ENCODE results near the gene PRKD3.
"Not testable (repeated sequence)": the region's sequence is repeated elsewhere in the genome, so short reads cannot be mapped to it uniquely, and the experiment has no call there.

Gene PRKD3

GRCh38 chr2:37316181-37316580 is 8.5 kb downstream of the PRKD3 start:
- DNase-seq (ENCODE audit: low read depth in 3 of 3) = no peak

- no peak for DNase-seq (ENCODE audit: low read depth in 3 of 3)
These were observed 9.3 kb downstream of the PRKD3 start for GRCh38 chr2:37315364-37315763.

GRCh38 chr2:37307500-37307899 is 17.1 kb downstream of the PRKD3 start:
- no peak for DNase-seq (ENCODE audit: low read depth in 3 of 3)

DNA sequence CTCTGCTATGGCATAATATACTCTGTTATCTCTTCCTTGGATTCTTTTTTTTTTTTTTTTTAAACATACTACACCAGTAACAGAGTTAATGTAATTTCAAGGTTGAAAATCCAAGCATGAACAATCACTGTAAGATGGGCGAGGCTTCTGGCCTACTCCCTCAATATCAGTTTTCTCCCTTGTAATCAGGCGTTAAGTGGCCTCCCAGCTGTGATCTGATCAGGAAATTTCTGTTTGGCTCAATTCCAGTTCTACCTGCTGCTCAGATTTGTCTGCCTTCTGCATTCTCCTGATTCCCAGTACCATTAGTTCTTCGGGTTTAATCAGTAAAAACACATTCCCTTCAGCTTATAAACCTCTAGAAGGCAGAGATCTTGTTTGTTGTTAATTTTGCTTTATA is 18.6 kb downstream of the PRKD3 start:
- no peak for DNase-seq (ENCODE audit: low read depth in 3 of 3)

DNA sequence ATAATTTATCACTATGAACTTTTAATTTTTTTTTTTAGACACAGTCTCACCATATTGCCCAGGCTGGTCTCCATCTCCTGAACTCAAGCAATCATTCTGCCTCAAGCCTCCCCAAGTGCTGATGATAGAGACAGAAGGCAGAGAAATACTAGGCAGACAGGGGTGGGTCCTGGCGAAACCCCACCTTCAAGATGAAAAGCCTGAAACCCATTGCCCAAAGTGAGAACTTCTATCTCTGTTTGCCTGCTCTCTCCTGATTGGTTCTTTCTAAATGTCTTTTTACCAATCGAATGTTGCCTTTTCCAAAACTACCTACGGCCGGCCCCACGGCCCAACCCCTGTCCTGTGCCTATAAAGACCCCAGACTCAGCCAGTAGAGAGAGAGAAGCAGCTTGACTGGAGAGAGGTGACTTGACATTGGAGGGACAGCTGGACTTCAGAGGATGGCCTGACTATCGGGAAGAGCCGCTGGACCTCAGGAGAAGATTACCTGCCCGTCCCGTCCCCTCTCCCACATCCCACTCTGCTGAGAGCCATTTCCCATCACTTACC is 21.9 kb downstream of the PRKD3 start:
- DNase-seq (ENCODE audit: low read depth in 3 of 3) = no peak

DNA sequence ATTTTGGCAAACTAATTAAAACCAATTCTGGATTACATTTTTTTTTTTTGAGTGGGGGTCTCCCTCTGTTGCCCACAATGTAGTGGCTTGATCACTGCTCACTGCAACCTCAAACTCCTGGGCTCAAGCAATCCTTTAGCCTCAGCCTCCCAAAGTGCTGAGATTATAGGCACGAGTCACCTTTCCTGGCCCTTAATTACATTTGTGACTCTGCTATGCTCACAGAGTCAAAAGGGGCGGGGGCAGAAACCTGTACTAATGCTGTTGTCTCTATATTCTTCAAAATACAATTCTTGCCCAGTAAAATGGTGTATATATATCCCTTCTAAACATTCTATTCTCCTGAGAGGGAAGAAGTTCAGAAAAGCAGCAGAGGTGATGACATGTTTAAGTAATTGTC is 23.2 kb downstream of the PRKD3 start:
- DNase-seq (ENCODE audit: low read depth in 3 of 3) = no peak

DNA sequence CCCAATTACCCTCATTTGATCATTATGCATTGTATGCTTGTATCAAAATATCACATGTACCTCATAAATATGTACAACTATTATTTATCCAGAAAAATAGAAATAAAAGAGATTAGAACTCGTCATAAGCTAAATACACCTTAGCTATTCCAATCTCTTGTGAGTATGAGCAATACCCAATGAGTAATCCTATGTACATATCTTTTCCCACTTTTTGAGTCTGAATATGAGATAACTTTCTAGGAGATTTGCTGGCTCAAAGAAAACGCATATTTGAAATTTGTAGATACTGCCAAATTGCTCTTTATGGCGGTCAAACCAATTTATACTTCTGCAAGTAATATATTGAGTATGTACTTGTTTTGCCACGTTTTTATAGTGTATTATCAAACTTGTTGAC is 24.1 kb downstream of the PRKD3 start:
- no peak for DNase-seq (ENCODE audit: low read depth in 3 of 3)

DNA sequence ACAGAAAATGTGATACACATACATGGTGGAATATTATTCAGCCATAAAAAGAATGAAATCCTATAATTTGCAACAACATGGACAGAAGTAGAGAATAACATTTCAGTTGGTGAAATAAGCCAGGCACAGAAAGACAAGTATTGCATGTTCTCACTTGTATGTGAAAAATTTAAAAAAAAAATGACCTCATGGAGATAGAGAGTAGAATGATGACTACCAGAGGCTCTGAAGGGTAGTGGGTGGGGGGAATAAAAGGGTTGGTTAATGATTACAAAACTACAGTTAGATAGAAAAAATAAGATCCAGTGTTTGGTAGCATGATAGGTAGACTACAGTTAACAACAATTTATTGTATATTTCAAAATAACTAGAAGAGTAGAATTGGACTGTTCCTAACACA is 24.5 kb downstream of the PRKD3 start:
- DNase-seq (ENCODE audit: low read depth in 3 of 3) = no peak

DNA sequence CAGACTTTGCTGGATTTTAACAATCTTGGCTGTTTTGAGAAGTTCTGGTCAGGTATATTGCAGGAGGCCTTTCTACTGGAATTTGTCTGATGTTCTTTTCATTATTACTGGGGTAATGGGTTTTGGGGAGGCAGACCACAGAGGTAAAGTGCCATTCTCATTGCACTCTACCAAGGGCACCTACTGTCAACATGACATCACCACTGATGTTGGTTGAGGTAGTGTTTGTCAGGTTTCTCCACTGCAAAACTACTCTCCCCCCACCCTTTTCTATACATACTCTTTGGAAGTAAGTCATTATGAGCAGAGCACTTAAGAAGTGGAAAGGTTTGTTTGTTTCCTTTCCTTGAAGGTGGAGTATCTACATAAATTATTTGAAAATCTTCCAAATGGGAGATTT is 27.0 kb downstream of the PRKD3 start:
- DNase-seq (ENCODE audit: low read depth in 3 of 3) = no peak

DNA sequence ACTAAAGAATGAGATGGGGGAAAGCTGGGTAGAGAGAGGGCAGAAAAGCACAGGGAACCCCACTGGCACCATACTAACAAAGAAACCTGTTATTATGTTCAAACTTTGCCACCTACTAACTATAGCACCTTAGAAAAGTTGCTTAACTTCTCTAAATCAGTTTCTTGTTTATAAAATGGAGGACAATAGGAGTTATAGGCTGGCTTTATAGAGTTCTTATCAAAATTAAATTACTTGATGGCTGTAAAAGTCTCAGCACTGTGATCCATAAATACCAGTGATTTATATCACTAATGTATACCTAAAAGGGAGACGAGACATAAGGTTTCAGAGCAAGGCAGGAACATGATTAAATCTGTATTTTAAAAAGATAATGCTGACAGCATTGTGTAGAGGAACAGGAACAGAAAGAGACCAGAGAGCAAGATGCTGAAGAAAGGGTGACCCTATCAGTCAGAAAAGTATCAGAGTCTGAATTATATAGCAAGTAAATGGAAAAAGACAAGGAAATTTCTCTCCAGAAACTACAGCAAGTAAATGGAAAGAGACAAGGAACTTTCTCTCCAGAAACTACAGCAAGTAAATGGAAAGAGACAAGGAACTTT is 29.1 kb downstream of the PRKD3 start:
- no peak for DNase-seq (ENCODE audit: low read depth in 3 of 3)

GRCh38 chr2:37294858-37295257 is 29.8 kb downstream of the PRKD3 start:
- DNase-seq (ENCODE audit: low read depth in 3 of 3) = not testable (repeated sequence)

- no peak for DNase-seq (ENCODE audit: low read depth in 3 of 3)
These were observed 33.0 kb downstream of the PRKD3 start for GRCh38 chr2:37291680-37292079.

DNA sequence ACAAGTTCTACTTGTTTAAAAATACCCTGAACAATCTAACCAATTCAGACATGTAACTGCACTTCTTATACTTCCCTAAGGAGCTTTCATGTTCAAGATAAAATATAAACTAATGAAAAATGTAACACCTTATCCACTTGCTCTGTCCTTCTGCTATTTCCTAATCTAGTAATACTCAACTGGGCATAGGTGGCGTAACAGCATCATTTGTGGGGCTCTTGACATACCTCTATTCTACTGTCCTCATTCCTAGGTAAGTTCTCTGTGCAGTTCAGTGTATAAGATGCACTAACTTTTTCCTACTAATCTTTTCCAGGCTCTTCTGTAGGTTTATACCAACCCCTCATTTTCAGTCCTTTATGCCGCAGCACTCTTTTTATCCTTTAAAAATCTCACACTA is 36.7 kb downstream of the PRKD3 start:
- DNase-seq (ENCODE audit: low read depth in 3 of 3) = no peak

DNA sequence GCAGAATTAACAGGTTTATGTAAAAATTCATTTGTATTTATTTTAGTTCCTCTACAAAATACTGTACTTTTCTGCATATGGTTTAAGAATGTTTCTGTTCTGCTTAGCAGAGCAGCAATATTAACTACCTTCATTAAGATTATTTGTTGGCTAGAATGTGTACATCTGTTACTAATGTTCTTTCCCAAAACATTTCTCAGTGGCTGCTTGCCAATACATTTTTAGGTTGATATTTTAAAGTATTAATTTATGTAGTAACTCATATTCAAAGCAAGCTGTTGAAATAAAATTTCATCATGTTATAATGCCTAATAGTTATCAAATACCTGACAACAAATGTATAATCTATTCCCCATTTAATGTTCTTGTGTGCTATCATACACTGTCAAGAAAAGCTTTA is 40.3 kb downstream of the PRKD3 start:
- DNase-seq (ENCODE audit: low read depth in 3 of 3) = no peak

- DNase-seq (ENCODE audit: low read depth in 3 of 3) = no peak
These were observed 41.4 kb downstream of the PRKD3 start for GRCh38 chr2:37283207-37283606.

GRCh38 chr2:37282746-37283145 is 41.9 kb downstream of the PRKD3 start:
- DNase-seq (ENCODE audit: low read depth in 3 of 3) = no peak

DNA sequence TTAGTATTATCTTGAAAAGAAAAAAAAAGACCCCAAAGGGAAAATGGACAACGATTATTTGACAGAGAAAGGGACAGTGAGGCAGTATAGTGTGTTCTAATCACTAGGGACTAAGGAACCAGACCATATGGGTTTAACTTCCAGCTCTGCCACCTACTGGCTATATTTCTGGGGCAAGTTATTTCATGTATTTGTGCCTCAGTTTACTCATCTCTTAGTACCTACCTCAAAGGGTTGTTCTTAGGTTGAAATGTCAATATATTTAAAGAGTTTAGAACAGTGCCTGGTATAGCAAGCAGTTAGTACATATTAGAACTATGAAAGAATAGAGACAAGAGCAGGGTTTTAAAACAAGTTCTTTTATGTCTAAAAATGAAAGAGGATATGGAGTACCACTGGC is 42.7 kb downstream of the PRKD3 start:
- no peak for DNase-seq (ENCODE audit: low read depth in 3 of 3)

DNA sequence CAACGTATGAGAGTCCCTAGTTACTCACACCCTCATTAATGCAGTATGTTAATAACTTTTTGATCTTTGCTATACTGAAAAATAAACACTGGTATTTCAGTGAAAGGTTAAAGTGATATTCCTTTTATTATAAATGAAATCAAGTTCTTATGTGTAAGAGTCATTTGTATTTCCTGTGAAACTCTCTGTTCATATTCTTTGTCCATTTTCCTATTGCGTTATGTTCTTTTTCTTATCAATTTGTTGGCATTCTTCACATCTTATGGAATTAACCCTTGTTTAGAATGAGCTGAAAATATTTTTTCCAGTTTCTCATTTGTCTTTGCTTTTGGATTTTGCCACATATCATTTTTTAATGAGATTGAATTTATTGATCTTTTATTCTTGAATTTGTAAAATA is 48.3 kb downstream of the PRKD3 start:
- DNase-seq (ENCODE audit: low read depth in 3 of 3) = no peak

Measured in stimulated activated CD4-positive, alpha-beta T cell treated with anti-CD3 and anti-CD28 coated beads, TNF-alpha, amount 100 ng/mL, for 48 hours (primary cell).